Neural cell (in vitro differentiated cells): ENCODE data around the gene TPP1.

Source experiments
- EZH2 ChIP-seq: fragments of 200-600, 300-800 bp; shearing (Covaris generic), sonication (generic); IDR thresholded peaks from 2 replicates; pipeline ENCODE4 v1.6.1; 2014; ENCODE audit warnings: antibody characterized with exemption, low read length, borderline replicate concordance, mild to moderate bottlenecking; ENCODE audit not compliant: insufficient read depth, poor library complexity, severe bottlenecking
- POLR2AphosphoS5 ChIP-seq: IDR thresholded peaks from 2 replicates; pipeline ENCODE4 v1.6.1; 2012
- RAD21 ChIP-seq: fragments of 450-650 bp; conservative IDR thresholded peaks from 2 replicates; pipeline ENCODE4 v1.6.1; 2014; ENCODE audit warnings: antibody characterized with exemption, mild to moderate bottlenecking, moderate library complexity
- TAF1 ChIP-seq: IDR thresholded peaks from 2 replicates; pipeline ENCODE4 v1.6.1; 2012; ENCODE audit warnings: low read depth
- TF ChIP-seq, protein P1 (sequence below): fragments of 450-650 bp; IDR thresholded peaks from 2 replicates; pipeline ENCODE4 v1.5.1; 2014; ENCODE audit warnings: antibody characterized with exemption, mild to moderate bottlenecking, moderate library complexity; ENCODE audit not compliant: poor library complexity, severe bottlenecking

GRCh38 chr11:6620636-6621035 lies 1.4 kb upstream of the TPP1 start:
- TF ChIP-seq TAF1 (no peak), EZH2 (no peak), POLR2AphosphoS5 (no peak), RAD21 (no peak)
- TF ChIP-seq, protein P1, sequence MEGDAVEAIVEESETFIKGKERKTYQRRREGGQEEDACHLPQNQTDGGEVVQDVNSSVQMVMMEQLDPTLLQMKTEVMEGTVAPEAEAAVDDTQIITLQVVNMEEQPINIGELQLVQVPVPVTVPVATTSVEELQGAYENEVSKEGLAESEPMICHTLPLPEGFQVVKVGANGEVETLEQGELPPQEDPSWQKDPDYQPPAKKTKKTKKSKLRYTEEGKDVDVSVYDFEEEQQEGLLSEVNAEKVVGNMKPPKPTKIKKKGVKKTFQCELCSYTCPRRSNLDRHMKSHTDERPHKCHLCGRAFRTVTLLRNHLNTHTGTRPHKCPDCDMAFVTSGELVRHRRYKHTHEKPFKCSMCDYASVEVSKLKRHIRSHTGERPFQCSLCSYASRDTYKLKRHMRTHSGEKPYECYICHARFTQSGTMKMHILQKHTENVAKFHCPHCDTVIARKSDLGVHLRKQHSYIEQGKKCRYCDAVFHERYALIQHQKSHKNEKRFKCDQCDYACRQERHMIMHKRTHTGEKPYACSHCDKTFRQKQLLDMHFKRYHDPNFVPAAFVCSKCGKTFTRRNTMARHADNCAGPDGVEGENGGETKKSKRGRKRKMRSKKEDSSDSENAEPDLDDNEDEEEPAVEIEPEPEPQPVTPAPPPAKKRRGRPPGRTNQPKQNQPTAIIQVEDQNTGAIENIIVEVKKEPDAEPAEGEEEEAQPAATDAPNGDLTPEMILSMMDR, result no peak
